Measurements from ENCODE around the gene BOK. TPM values are rescaled to one million over a fixed set of nuclear protein-coding genes. Genes with fewer than 3 reads are reported as not detected.

Gene BOK
- total and polyA plus RNA-seq, 2 of the 13 experiments (the other 11 are each of a cell fraction or from before 2014, with no cell fraction given): 35.5 to 39.2 TPM

- TF ChIP-seq ZNF546 (CRISPR knock-in tag; conservative IDR thresholded peaks at IDR 0.05) (no peak), KDM4B (CRISPR knock-in tag; IDR thresholded peaks at IDR 0.05) (no peak), ATM (IDR thresholded peaks at IDR 0.05; ENCODE audit: borderline replicate concordance) (no peak), NKX3-1 (CRISPR knock-in tag; IDR thresholded peaks at IDR 0.05) (0 out of 2 replicates have a peak, but pooled peaks have one; percentile 57), TEAD2 (CRISPR knock-in tag; IDR thresholded peaks at IDR 0.05) (no peak), PAWR (CRISPR knock-in tag; IDR thresholded peaks at IDR 0.05; ENCODE audit: borderline replicate concordance) (no peak), MED13 (CRISPR knock-in tag; IDR thresholded peaks at IDR 0.05) (no peak), PAX8 (CRISPR knock-in tag; IDR thresholded peaks at IDR 0.05; ENCODE audit: borderline replicate concordance) (peak; percentile 26; the same call in 1 of the 2 replicates), ARNT (IDR thresholded peaks at IDR 0.05) (no peak), DPF2 (CRISPR knock-in tag; IDR thresholded peaks at IDR 0.05; ENCODE audit: borderline replicate concordance, low read depth) (no peak), ZNF180 (CRISPR knock-in tag; IDR thresholded peaks at IDR 0.05; ENCODE audit: borderline replicate concordance, low read depth) (0 out of 2 replicates have a peak, but pooled peaks have one; percentile 74), IKZF1 (IDR thresholded peaks at IDR 0.05) (no peak), NFKBIZ (CRISPR knock-in tag; IDR thresholded peaks at IDR 0.05) (no peak), KLF11 (CRISPR knock-in tag; IDR thresholded peaks at IDR 0.05) (no peak), ZNF124 (CRISPR knock-in tag; IDR thresholded peaks at IDR 0.05) (0 out of 2 replicates have a peak, but pooled peaks have one; percentile 56), ZNF142 (CRISPR knock-in tag; IDR thresholded peaks at IDR 0.05) (no peak; the same call in 1 of the 2 replicates), KLF13 (CRISPR knock-in tag; IDR thresholded peaks at IDR 0.05) (no peak)
- TF ChIP-seq, protein P1, sequence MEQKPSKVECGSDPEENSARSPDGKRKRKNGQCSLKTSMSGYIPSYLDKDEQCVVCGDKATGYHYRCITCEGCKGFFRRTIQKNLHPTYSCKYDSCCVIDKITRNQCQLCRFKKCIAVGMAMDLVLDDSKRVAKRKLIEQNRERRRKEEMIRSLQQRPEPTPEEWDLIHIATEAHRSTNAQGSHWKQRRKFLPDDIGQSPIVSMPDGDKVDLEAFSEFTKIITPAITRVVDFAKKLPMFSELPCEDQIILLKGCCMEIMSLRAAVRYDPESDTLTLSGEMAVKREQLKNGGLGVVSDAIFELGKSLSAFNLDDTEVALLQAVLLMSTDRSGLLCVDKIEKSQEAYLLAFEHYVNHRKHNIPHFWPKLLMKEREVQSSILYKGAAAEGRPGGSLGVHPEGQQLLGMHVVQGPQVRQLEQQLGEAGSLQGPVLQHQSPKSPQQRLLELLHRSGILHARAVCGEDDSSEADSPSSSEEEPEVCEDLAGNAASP (CRISPR knock-in tag; IDR thresholded peaks at IDR 0.05; ENCODE audit: borderline replicate concordance): no peak
- TF ChIP-seq, protein P2, sequence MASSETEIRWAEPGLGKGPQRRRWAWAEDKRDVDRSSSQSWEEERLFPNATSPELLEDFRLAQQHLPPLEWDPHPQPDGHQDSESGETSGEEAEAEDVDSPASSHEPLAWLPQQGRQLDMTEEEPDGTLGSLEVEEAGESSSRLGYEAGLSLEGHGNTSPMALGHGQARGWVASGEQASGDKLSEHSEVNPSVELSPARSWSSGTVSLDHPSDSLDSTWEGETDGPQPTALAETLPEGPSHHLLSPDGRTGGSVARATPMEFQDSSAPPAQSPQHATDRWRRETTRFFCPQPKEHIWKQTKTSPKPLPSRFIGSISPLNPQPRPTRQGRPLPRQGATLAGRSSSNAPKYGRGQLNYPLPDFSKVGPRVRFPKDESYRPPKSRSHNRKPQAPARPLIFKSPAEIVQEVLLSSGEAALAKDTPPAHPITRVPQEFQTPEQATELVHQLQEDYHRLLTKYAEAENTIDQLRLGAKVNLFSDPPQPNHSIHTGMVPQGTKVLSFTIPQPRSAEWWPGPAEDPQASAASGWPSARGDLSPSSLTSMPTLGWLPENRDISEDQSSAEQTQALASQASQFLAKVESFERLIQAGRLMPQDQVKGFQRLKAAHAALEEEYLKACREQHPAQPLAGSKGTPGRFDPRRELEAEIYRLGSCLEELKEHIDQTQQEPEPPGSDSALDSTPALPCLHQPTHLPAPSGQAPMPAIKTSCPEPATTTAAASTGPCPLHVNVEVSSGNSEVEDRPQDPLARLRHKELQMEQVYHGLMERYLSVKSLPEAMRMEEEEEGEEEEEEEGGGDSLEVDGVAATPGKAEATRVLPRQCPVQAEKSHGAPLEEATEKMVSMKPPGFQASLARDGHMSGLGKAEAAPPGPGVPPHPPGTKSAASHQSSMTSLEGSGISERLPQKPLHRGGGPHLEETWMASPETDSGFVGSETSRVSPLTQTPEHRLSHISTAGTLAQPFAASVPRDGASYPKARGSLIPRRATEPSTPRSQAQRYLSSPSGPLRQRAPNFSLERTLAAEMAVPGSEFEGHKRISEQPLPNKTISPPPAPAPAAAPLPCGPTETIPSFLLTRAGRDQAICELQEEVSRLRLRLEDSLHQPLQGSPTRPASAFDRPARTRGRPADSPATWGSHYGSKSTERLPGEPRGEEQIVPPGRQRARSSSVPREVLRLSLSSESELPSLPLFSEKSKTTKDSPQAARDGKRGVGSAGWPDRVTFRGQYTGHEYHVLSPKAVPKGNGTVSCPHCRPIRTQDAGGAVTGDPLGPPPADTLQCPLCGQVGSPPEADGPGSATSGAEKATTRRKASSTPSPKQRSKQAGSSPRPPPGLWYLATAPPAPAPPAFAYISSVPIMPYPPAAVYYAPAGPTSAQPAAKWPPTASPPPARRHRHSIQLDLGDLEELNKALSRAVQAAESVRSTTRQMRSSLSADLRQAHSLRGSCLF (CRISPR knock-in tag; IDR thresholded peaks at IDR 0.05; ENCODE audit: borderline replicate concordance): no peak
These were observed 997 bp downstream of the BOK start (continued) for GRCh38 chr2:241559323-241560161.
